GM03348 (cell line): ENCODE data around the gene KATNAL2.

Experiments used
- DNase-seq: peaks from one replicate; pipeline ENCODE4 v3.0.0; 2012; ENCODE audit warnings: low spot score

The KATNAL2 gene

DNA sequence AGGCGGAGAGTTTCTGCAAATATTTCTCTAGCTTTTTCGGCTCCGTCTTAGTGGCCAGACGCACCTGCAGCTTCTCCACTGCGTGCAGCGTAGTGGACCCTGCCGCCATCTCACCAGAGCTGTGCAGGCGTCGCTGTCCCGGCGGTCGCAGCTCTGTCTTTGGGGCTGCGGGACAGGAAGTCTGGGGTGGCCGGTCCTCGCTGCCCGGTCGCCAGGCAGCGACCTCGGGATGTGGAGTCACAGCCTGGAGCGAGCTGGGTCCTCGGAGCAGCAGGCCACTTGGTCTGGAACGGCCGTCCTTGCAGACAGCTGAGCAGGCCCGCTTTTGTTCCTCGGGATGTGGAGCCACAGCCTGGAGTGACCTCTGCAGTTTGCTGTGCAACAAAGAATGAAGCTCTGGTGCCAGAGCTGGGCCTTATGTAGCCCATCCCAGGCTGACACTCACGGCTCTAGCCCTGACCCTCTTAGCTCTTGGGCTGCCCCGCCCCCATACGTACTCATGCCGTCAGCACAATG lies 117.8 kb downstream of the KATNAL2 start, which contains the start of gene ELOA2:
Gene ELOA2, minus strand, starts transcription at position 466 of the 516 bp plus-strand sequence. Its CDS starts 357 bp downstream, at position 109.
- DNase-seq: no peak

DNA sequence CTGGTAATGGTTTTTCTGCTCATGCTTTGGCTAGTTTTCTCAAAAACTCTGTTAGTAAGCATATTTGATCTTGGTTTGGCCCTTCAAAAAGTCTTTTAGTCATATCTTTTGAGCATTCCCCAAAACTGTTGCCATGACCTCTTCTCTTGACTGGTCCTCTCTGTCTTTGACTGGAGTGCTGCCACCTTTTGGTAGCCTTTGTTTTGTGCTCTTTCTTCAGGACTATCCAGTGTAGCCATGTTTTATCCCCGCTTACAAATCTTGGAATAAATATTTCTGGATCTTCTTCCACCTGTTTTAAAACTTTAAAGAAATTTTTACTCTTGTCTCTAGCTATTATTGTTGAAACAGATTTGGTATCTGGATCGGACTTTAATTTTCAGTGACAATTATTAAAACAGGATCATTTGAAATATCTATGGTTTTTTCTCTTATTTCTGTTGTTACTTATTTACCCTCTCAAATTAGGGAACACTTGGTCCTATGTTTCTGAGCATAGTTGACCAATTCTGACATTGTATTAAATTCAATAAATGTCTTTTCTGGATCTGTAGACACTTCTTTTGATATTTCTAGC lies 119.0 kb downstream of the KATNAL2 start:
- DNase-seq: peak; percentile 60

DNA sequence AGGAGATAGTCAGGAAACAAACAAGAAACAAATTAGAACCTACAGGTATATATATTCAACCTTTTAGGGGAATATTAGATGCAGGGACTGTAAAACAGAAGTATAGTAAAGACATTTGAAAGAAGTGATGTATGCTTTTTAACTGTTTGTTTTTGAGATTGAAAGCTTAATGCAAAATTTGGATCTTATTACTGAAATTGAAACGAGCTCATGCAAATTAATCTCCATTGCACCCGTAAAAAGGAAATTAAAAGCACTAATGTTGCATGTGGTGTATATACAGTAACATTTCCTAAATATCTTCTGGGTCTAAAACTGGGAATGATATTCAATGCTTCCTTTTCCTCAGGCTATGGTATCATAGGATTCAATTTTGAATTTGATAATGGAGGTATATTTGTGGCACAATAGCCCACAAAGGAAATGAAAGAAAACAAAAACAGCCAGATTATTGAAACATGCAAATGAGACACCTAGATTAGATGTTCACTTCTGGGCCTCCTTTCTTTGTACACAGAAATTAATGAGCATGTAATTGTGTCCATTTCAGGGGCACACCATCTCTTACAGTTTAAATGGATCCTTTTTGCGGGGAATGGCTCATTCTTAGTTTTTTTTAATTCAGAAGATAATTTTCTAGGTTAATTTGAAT lies 119.7 kb downstream of the KATNAL2 start:
- DNase-seq: no peak

- no peak for DNase-seq
Observed at GRCh38 chr18:47040982-47041381, 123.6 kb downstream of the KATNAL2 start.

DNA sequence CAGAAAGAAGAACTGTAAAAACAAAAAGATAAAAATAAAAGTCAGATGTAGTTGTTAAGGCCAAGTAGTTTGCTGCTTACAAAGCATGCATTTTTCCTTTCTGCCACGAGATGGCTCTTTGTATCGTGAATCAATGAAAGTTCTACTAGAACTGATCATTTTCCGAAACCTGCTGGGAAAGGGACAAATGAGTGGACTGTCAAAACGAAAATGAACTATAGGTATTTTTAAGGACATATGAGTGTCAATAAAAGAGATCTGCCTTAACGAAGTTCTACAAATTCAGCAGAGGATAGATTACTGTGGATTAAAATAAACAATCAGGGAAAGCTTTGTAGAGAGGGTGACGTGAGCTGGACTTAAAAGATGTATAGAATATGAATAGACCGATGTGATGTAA lies 133.1 kb downstream of the KATNAL2 start:
- DNase-seq: peak; percentile 60

DNA sequence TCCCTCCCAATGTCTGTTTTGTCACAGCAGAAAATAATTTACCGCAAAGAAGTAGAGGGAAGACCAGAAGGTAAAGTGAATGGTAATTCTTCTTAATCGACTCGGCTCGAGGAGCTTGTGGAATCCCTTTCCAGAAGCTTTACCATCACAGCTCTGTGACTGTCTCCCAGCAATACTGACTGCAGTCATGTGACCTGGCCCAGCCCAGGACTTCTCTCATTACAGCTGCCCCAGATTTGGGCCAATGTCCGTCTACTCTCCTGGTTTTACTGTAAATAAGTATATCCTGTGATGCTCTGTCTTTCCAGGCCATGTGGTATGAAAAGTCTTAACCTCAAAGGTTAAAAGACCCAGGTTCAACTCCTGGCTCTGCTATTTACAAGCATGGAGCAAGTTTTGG lies 137.0 kb downstream of the KATNAL2 start:
- DNase-seq: no peak

DNA sequence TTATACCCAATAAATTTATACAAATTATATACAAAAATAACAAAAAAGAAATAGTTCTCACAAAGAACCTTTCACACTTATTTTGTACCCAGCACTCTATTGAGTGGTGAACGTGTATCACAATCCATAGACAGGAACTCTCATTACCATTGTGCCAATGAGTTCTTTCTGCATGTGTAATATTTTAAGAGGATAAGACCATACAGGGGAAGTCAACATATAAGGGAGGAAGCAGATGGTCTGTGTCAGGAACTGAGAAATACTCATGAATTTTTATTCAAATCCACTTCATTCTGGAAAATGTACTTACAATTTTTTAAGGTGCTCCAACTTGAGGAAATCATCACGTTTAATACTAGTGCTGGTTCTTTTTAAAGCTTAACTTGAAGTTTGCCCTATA lies 145.1 kb downstream of the KATNAL2 start:
- no peak for DNase-seq

DNA sequence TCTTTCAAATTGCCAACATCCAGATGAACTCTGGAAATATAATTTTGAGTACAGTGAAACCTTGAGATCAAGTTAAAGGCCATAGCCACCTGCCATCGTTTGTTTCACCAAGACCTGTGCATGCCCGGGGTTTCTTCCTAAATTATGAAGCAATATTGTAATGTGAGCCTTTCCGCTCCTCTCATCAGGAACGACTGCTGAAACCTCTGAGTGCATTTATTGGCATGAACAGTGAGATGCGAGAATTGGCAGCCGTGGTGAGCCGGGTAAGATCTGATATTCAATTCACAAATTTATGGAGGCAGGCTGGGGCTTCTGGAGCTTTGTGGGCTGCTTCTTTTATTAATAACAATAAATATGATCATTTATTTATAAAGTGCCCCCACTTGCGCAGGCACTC lies 145.7 kb downstream of the KATNAL2 start:
- DNase-seq: no peak

GRCh38 chr18:47067648-47068047 lies 150.2 kb downstream of the KATNAL2 start:
- no peak for DNase-seq

DNA sequence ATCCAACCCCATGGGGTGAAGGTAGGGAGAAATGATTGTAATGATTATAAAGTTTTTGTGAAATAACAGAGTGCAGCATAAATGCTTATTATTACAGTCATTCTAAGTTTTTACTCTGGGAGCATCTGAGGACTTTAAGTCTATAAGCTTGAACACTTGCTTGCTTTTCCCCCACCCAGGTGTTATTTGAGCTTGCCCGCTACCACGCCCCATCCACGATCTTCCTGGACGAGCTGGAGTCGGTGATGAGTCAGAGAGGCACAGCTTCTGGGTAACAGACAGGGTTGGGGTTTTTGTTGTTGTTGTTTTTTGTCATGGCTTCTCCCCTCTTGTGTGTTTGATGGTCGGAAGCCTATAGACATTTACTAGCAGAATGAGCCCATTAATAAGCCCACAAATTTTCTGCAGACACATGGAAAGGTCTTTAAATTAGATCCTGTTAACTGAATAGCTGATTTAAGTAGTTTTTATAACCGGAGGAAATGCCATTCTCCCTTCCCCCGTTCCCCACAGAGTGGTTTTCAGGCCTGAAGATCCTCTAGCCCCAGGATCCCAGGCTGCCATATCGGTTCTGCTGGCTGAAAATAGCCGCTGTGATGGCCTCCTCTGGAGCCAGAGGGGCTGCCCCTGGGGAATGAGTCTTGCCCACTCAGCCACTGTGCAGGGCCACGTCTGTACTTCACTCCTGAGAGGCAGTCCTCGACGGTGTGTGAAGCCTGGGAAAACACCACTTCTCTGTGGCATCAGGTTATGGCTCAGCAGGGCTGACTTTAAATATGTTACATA lies 157.9 kb downstream of the KATNAL2 start:
- DNase-seq: no peak

GRCh38 chr18:47077111-47077510 lies 159.7 kb downstream of the KATNAL2 start:
- no peak for DNase-seq

- no peak for DNase-seq
Observed at GRCh38 chr18:47080872-47081271, 163.5 kb downstream of the KATNAL2 start.

GRCh38 chr18:47081578-47081977 lies 164.2 kb downstream of the KATNAL2 start:
- DNase-seq: no peak

DNA sequence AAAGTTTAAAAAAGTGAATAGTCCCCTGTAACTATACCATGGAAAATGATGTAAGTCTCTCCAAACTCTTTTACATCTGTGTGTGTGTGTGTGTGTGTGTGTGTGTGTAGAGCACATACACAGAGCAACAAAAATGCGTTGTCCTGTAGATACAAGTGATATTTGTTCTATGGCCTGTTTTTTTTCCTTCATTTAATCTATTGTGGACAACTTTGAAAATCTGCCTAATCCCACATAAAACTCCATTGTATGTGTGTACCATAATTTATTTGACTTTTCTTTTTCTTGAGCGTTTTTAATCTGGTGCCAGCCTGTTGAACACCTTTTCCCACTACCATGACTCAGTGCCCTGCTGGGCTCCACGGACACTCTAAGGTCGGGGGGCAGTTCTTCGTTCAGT lies 170.3 kb downstream of the KATNAL2 start:
- no peak for DNase-seq

DNA sequence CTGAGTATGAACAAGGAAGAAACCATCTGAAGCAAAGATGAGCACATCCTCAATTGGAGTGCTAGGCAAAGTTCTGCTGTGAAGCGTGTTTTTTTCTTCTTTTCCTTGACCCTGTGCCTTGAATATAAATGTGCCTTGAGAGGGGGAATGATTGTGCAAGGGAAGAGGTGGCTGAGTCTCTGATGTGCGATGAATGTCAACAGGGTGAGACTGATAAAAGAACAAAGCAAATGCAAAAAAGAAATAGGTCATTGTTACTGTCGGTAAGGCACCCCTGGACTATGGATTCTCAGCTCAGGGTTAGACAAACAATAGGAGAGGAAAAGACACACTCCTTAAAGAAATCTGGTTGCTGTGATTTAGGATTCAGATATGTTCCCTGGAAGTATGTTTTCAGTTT lies 178.4 kb downstream of the KATNAL2 start:
- no peak for DNase-seq

GRCh38 chr18:47100212-47100831 lies 182.9 kb downstream of the KATNAL2 start:
- peak; percentile 74 for DNase-seq

DNA sequence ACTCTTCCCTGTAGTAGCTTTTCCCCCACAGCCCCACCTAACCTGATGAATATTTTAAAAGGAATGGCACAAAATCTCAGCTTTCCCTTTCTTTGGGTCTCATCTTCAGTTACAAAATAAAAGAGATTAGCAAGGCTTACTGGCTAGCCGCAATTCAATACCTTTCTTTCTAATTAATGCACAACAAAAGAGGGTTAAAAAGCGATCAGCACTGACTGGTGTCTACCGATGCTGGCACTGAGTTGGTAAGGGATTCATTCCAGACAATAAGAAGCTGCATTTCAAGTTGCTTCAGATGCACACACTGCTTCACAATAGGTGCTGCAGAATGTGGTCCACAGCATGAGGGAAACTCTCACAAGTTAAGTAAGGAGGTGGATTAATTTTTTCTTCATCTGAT lies 191.0 kb downstream of the KATNAL2 start:
- DNase-seq: no peak

DNA sequence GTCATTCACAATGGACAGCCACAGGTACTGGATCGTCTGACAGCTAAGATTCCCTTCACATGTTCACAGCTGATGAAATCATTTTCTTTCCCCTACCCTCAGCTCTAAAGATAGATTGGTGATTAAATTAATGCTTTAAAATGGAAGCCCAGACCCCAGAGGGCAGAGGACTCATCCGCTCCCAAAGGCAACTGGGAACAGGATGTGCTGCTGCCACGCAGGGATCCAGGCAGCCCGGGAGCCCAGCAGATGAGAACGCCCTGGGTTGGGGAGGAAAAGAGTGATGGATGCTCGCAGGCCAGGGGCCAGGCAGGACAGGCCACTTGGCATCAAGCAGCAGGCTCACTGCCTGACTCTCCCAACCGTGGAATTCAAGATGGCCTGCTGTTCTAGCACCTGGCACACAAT lies 191.6 kb downstream of the KATNAL2 start:
- DNase-seq: no peak

DNA sequence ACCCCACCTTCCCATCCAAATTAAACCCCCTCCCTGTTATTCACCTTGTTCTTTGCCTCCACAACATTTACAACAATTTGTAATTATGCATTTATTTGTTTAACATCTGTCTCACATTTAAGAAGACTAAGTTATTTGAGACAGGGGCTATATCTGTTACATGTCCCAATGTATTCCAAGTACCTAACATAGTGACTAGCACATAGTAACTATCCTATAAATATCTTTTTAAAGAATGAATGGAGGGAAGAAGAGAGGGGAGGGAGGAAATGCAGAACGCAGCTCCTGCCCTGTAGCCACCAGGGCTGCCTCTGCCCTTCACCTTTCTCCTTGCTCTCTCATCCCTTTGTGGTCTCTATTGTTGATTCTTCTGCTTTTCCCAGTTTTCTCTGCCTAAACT lies 192.3 kb downstream of the KATNAL2 start:
- no peak for DNase-seq

- DNase-seq: no peak
Observed at GRCh38 chr18:47110492-47111274, 193.3 kb downstream of the KATNAL2 start.

DNA sequence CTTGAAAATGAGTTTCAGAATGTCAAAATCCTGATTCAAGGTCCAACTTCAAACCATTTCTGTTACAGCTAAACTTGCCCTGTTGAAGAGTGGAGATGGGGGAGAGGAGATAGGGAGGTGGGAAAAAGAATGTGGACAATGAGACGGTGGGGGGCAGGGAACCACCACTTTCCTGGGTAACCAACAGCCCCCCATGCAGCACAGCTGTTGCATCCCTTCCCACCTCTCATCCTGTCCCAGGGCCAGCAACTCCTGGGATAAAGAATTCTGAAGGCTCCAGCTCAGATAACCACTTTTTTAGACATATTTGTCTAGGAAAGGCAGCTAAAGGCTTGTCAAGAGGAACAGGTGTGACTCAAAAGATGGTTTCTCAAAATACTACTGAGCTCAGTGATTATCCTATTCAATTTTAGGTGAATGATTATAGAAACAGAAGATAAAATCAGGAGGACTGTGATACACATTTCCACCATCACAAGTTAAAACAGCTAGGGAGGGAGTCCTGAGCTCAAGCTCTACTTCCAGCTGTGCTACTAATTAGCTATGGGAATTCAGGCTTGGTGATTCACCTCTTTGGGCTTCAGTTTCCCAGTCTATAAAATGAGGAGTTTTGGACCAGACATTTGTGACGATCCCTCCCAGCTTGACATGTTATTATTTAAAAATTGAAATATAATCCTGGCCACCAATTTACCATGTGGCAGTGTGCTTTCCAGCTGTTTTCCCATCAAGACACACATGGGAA lies 196.6 kb downstream of the KATNAL2 start:
- DNase-seq: peak; percentile 56
